Mesenchymal stem cell (in vitro differentiated cells and primary cell): ENCODE data around the gene PAF1.

ENCODE experiments used
- DNase-seq: peaks from one replicate; pipeline ENCODE4 v3.0.0-alpha.2; 2013
- H2AFZ ChIP-seq: one replicate; pipeline ENCODE4 v1.6.1; 2013; ENCODE audit warnings: low read depth, mild to moderate bottlenecking, control low read depth, inconsistent platforms, low read length, moderate library complexity
- H2AK5ac ChIP-seq: 2 replicates; pipeline ENCODE4 v1.6.1; 2013; ENCODE audit warnings: low read length, moderate library complexity, mild to moderate bottlenecking, inconsistent platforms; ENCODE audit not compliant: severe bottlenecking
- H2BK120ac ChIP-seq: one replicate; pipeline ENCODE4 v1.6.1; 2013; ENCODE audit warnings: low read depth, mild to moderate bottlenecking, inconsistent platforms, low read length, moderate library complexity
- H2BK12ac ChIP-seq, 2 experiments: one replicate each; pipeline ENCODE4 v1.6.1; 2013; ENCODE audit warnings: inconsistent platforms in 2 of 2, low read length in 2 of 2, mild to moderate bottlenecking in 2 of 2, moderate library complexity in 2 of 2, control low read depth in 1 of 2
- H2BK15ac ChIP-seq: one replicate; pipeline ENCODE4 v1.6.1; 2013; ENCODE audit warnings: mild to moderate bottlenecking, low read depth, inconsistent platforms; ENCODE audit not compliant: poor library complexity, severe bottlenecking
- H2BK5ac ChIP-seq: 2 replicates; pipeline ENCODE4 v1.6.1; 2013; ENCODE audit warnings: low read depth, mild to moderate bottlenecking, low read length, control low read depth, inconsistent platforms; ENCODE audit not compliant: poor library complexity, severe bottlenecking
- H3K14ac ChIP-seq, 2 experiments: one replicate each; pipeline ENCODE4 v1.6.1; 2013; ENCODE audit warnings: inconsistent platforms in 2 of 2, low read length in 2 of 2, control low read depth in 1 of 2, mild to moderate bottlenecking in 1 of 2, moderate library complexity in 1 of 2
- H3K18ac ChIP-seq, 2 experiments: one replicate each; pipeline ENCODE4 v1.6.1; 2013; ENCODE audit warnings: inconsistent platforms in 2 of 2, low read length in 2 of 2, control low read depth in 1 of 2, low read depth in 1 of 2, mild to moderate bottlenecking in 1 of 2
- H3K23ac ChIP-seq, 2 experiments: one replicate each; pipeline ENCODE4 v1.6.1; 2013; ENCODE audit warnings: inconsistent platforms in 2 of 2, low read length in 2 of 2, mild to moderate bottlenecking in 2 of 2, moderate library complexity in 2 of 2, control low read depth in 1 of 2
- H3K27ac ChIP-seq: 2 replicates; pipeline ENCODE4 v1.5.1; 2013; ENCODE audit warnings: mild to moderate bottlenecking, moderate library complexity, low read length, control low read depth, inconsistent platforms; ENCODE audit not compliant: poor library complexity, severe bottlenecking
- H3K27me3 ChIP-seq, 2 experiments: 2 replicates each; pipeline versions ENCODE4 v1.6.1 to v1.7.0; 2013; ENCODE audit warnings: low read length in 2 of 2, mild to moderate bottlenecking in 2 of 2, moderate library complexity in 2 of 2, control low read depth in 1 of 2, inconsistent platforms in 1 of 2; ENCODE audit not compliant: control insufficient read depth in 1 of 2, insufficient read depth in 1 of 2
- H3K36me3 ChIP-seq, 2 experiments: 2 replicates each; pipeline versions ENCODE4 v1.6.1 to v1.7.0; 2013; ENCODE audit warnings: low read length in 2 of 2, control low read depth in 1 of 2, inconsistent platforms in 1 of 2, low read depth in 1 of 2, mild to moderate bottlenecking in 1 of 2; ENCODE audit not compliant: insufficient read depth in 2 of 2, control insufficient read depth in 1 of 2
- H3K4ac ChIP-seq, 2 experiments: one replicate each; pipeline ENCODE4 v1.6.1; 2013; ENCODE audit warnings: inconsistent platforms in 2 of 2, low read length in 2 of 2, mild to moderate bottlenecking in 2 of 2, moderate library complexity in 2 of 2, control low read depth in 1 of 2, low read depth in 1 of 2
- H3K4me1 ChIP-seq: 2 replicates; pipeline ENCODE4 v1.6.1; 2013; ENCODE audit warnings: low read depth, low read length, control low read depth; ENCODE audit not compliant: control insufficient read depth, insufficient read depth
- H3K4me2 ChIP-seq: 2 replicates; pipeline ENCODE4 v1.6.1; 2013; ENCODE audit warnings: low read length, mild to moderate bottlenecking, inconsistent platforms; ENCODE audit not compliant: poor library complexity, severe bottlenecking
- H3K4me3 ChIP-seq, 2 experiments: 2 replicates each; pipeline versions ENCODE4 v1.5.1 to v1.7.0; 2013; ENCODE audit warnings: low read length in 2 of 2, mild to moderate bottlenecking in 2 of 2, control low read depth in 1 of 2, low read depth in 1 of 2; ENCODE audit not compliant: insufficient read depth in 1 of 2
- H3K79me1 ChIP-seq: replicated peaks from 2 replicates; pipeline ENCODE4 v1.6.1; 2013; ENCODE audit warnings: mild to moderate bottlenecking, control low read depth, low read length, inconsistent platforms; ENCODE audit not compliant: poor library complexity, severe bottlenecking
- H3K9ac ChIP-seq: 2 replicates; pipeline ENCODE4 v1.7.0; 2013; ENCODE audit warnings: mild to moderate bottlenecking, low read length, moderate library complexity
- H3K9me3 ChIP-seq: 2 replicates; pipeline ENCODE4 v1.7.0; 2013; ENCODE audit warnings: mild to moderate bottlenecking, low read length; ENCODE audit not compliant: control insufficient read depth
- H4K8ac ChIP-seq: one replicate; pipeline ENCODE4 v1.6.1; 2013; ENCODE audit warnings: inconsistent platforms, mild to moderate bottlenecking, low read length, moderate library complexity
- H4K91ac ChIP-seq: one replicate; pipeline ENCODE4 v1.6.1; 2013; ENCODE audit warnings: mild to moderate bottlenecking, low read length, inconsistent platforms
- whole genome bisulfite sequencing: methylation state at CpG from one replicate; pipeline ENCODE4 v1.1.7; 2013; ENCODE audit warnings: mixed read lengths; 5-methylcytosine and 5-hydroxymethylcytosine counted together

The PAF1 gene

GRCh38 chr19:39400061-39400460 is 9.2 kb upstream of the PAF1 start:
- no peak overlapping the region for H3K14ac ChIP-seq
- no peaks in the 10 kb centered on the region for H3K9me3 ChIP-seq
- H2BK120ac ChIP-seq = no peak overlapping the region
- H4K8ac ChIP-seq = no peak overlapping the region
- no peak overlapping the region for H3K9ac ChIP-seq
- H4K91ac ChIP-seq = peak overlapping the region; percentile 66
- H3K36me3 ChIP-seq = peaks cover 15 to 26% of the 10 kb centered on the region in 2 experiments
- no peak overlapping the region for H3K23ac ChIP-seq
- 95% methylated on average over 3 of the region's 4 CpGs for WGBS
- no peak overlapping the region for H3K4ac ChIP-seq
- no peaks in the 10 kb centered on the region for H3K27me3 ChIP-seq
- peaks cover 31% of the 10 kb centered on the region for H3K4me1 ChIP-seq
- H3K4me3 ChIP-seq = no peak overlapping the region
- peaks cover 11% of the 10 kb centered on the region for H3K79me1 ChIP-seq
- H2BK15ac ChIP-seq = no peak overlapping the region
- no peak overlapping the region for H3K27ac ChIP-seq
- H2AK5ac ChIP-seq = no peak overlapping the region
- H2BK12ac ChIP-seq = peak overlapping the region; percentile 0 to 90
- no peak overlapping the region for H2AFZ ChIP-seq
- H3K4me2 ChIP-seq = no peak overlapping the region
- H3K18ac ChIP-seq = no peak overlapping the region
- no peak for DNase-seq
- H2BK5ac ChIP-seq = no peak overlapping the region

- H3K4ac ChIP-seq = no peak overlapping the region
- no peak overlapping the region for H2BK120ac ChIP-seq
- H3K4me3 ChIP-seq = no peak overlapping the region
- no peak overlapping the region for H4K8ac ChIP-seq
- H3K4me2 ChIP-seq = no peak overlapping the region
- no peak overlapping the region for H3K18ac ChIP-seq
- 91% methylated on average over 4 of the region's 4 CpGs for WGBS
- no peak overlapping the region for H2AFZ ChIP-seq
- peak overlapping the region; percentile 38 for H2BK15ac ChIP-seq
- no peak overlapping the region for H3K27ac ChIP-seq
- peak overlapping the region; percentile 0 to 90 for H2BK12ac ChIP-seq
- peaks cover 11% of the 10 kb centered on the region for H3K79me1 ChIP-seq
- H3K27me3 ChIP-seq = no peaks in the 10 kb centered on the region
- H2AK5ac ChIP-seq = no peak overlapping the region
- H3K23ac ChIP-seq = no peak overlapping the region
- no peak overlapping the region for H3K14ac ChIP-seq
- DNase-seq = no peak
- H3K9me3 ChIP-seq = no peaks in the 10 kb centered on the region
- no peak overlapping the region for H2BK5ac ChIP-seq
- no peak overlapping the region for H3K9ac ChIP-seq
- peaks cover 31% of the 10 kb centered on the region for H3K4me1 ChIP-seq
- H4K91ac ChIP-seq = peak overlapping the region; percentile 19
- H3K36me3 ChIP-seq = peaks cover 18 to 29% of the 10 kb centered on the region in 2 experiments
Observed at GRCh38 chr19:39399668-39400050, 8.8 kb upstream of the PAF1 start.

GRCh38 chr19:39398297-39398864 is 7.5 kb upstream of the PAF1 start:
- Histone ChIP-seq H3K23ac (no peak overlapping the region), H4K8ac (peak overlapping the region; percentile 4), H2AK5ac (no peak overlapping the region), H3K4me3 (peak overlapping the region in 1 of 2 experiments; percentile 19), H2BK12ac (peak overlapping the region; percentile 2 to 73), H2BK5ac (no peak overlapping the region), H3K27ac (no peak overlapping the region), H2BK120ac (peak overlapping the region; percentile 88), H3K36me3 (peaks cover 28 to 37% of the 10 kb centered on the region in 2 experiments), H3K14ac (no peak overlapping the region), H3K27me3 (no peaks in the 10 kb centered on the region), H3K9ac (peak overlapping the region; percentile 89), H3K4me1 (peaks cover 27% of the 10 kb centered on the region), H2AFZ (no peak overlapping the region), H4K91ac (peak overlapping the region; percentile 22), H2BK15ac (peak overlapping the region; percentile 39), H3K79me1 (peaks cover 18% of the 10 kb centered on the region), H3K9me3 (no peaks in the 10 kb centered on the region), H3K18ac (peak overlapping the region; percentile 4 to 58), H3K4me2 (no peak overlapping the region), H3K4ac (peak overlapping the region; percentile 49 to 63)
- DNase-seq = peak; percentile 92
- 67% methylated on average over 11 of the region's 11 CpGs for WGBS

GRCh38 chr19:39397360-39398296 is 6.7 kb upstream of the PAF1 start:
- Histone ChIP-seq H3K79me1 (peaks cover 20% of the 10 kb centered on the region), H3K27ac (peak overlapping the region; percentile 1), H2BK120ac (peak overlapping the region; percentile 88), H3K14ac (no peak overlapping the region), H4K91ac (peak overlapping the region; percentile 90), H2AK5ac (no peak overlapping the region), H3K9me3 (no peaks in the 10 kb centered on the region), H2BK15ac (peak overlapping the region; percentile 39), H2BK12ac (peak overlapping the region; percentile 73 to 80), H3K36me3 (peaks cover 32 to 37% of the 10 kb centered on the region in 2 experiments), H3K4ac (peak overlapping the region; percentile 49 to 63), H4K8ac (peak overlapping the region; percentile 87), H3K9ac (peak overlapping the region; percentile 89), H3K4me3 (peak overlapping the region in 1 of 2 experiments; percentile 19), H3K18ac (peak overlapping the region; percentile 4 to 77), H2BK5ac (no peak overlapping the region), H3K4me2 (no peak overlapping the region), H3K27me3 (no peaks in the 10 kb centered on the region), H2AFZ (no peak overlapping the region), H3K4me1 (peaks cover 20% of the 10 kb centered on the region), H3K23ac (no peak overlapping the region)
- WGBS = 68% methylated on average over 11 of the region's 17 CpGs
- peak; percentile 90 for DNase-seq
